GM12878 (cell line): Measurements from ENCODE around the gene PDE11A. TPM values are rescaled to one million over a fixed set of nuclear protein-coding genes. Genes with fewer than 3 reads are reported as not detected.

Source experiments
- ATAC-seq: fragments of 200-7000 bp; cut with Tn5 transposase; 3 replicates; pipeline ENCODE4 v1.9.1; 2020; ENCODE audit warnings: mild to moderate bottlenecking, moderate library complexity
- BruUV-seq: library from RNA; stranded (reverse); fragments of 400-500 nt; replicated peaks from 2 replicates; lab custom pipeline; 2021; lab: Mats Ljungman, UMichigan
- CTCF ChIA-PET: fragments of 300-600 bp; sonication (Branson Sonifier 250); formaldehyde crosslinking; extraction: SDS; loops from one replicate; lab custom pipeline; 2021; ENCODE audit warnings: inconsistent platforms; lab: Yijun Ruan, JAX
- POLR2A ChIA-PET: fragments of 350-600 bp; formaldehyde crosslinking; extraction: SDS; loops from one replicate; lab custom pipeline; 2021; ENCODE audit warnings: inconsistent platforms; lab: Charles Lee
- RAD21 ChIA-PET: fragments of 300-600 bp; sonication (Branson Sonifier 250); formaldehyde crosslinking; loops from one replicate; lab custom pipeline; 2023; ENCODE audit warnings: antibody characterized with exemption; ENCODE audit not compliant: unreplicated experiment; lab: Charles Lee
- SMC1A ChIA-PET: fragments of 300-600 bp; sonication (Branson Sonifier 250); formaldehyde crosslinking; loops from one replicate; lab custom pipeline; 2023; ENCODE audit not compliant: unreplicated experiment, uncharacterized antibody; lab: Charles Lee
- DNase-seq: peaks from one replicate; pipeline ENCODE4 v3.0.0-alpha.2; 2011; ENCODE audit warnings: low read depth, low spot score
- FAIRE-seq: peaks from 3 replicates; lab custom pipeline; 2011; peaks lifted over from hg19 to GRCh38; lab: Jason Lieb, UNC
- H2AFZ ChIP-seq: 2 replicates; pipeline ENCODE4 v1.6.0; 2011; ENCODE audit warnings: low read depth, low read length, control low read depth; ENCODE audit not compliant: control insufficient read depth
- H3K27ac ChIP-seq: 2 replicates; pipeline ENCODE4 v1.5.1; 2011; ENCODE audit warnings: control low read depth; ENCODE audit not compliant: control insufficient read depth, insufficient read depth
- H3K27me3 ChIP-seq, 2 experiments: replicated peaks in 1 of 2; 2 replicates each; pipeline versions ENCODE4 v1.6.0 to v1.6.1; 2011; ENCODE audit warnings: low read length in 1 of 2; ENCODE audit not compliant: control insufficient read depth in 2 of 2, insufficient read depth in 2 of 2
- H3K36me3 ChIP-seq, 2 experiments: 2 replicates each; pipeline ENCODE4 v1.5.1; 2011; ENCODE audit warnings: low read length in 1 of 2; ENCODE audit not compliant: control insufficient read depth in 2 of 2, insufficient read depth in 2 of 2
- H3K4me1 ChIP-seq: 2 replicates; pipeline ENCODE4 v1.6.1; 2011; ENCODE audit warnings: mild to moderate bottlenecking, low read length, moderate library complexity, mixed read lengths; ENCODE audit not compliant: control insufficient read depth, insufficient read depth
- H3K4me2 ChIP-seq: 2 replicates; pipeline ENCODE4 v1.6.0; 2011; ENCODE audit warnings: control low read depth; ENCODE audit not compliant: control insufficient read depth, insufficient read depth
- H3K4me3 ChIP-seq: fragments of 200-600 bp; sonication (generic); 2 replicates; pipeline ENCODE4 v1.5.1; 2016
- H3K79me2 ChIP-seq: 2 replicates; pipeline ENCODE4 v1.6.0; 2011; ENCODE audit warnings: low read length; ENCODE audit not compliant: control insufficient read depth, insufficient read depth
- H3K9ac ChIP-seq: 2 replicates; pipeline ENCODE4 v1.8.0; 2011; ENCODE audit warnings: low read length, control low read depth, mixed read lengths; ENCODE audit not compliant: control insufficient read depth, insufficient read depth
- H3K9me3 ChIP-seq: replicated peaks from 3 replicates; pipeline ENCODE4 v1.5.1; 2011; ENCODE audit warnings: mild to moderate bottlenecking, low read length; ENCODE audit not compliant: control insufficient read depth, insufficient read depth
- H4K20me1 ChIP-seq: 2 replicates; pipeline ENCODE4 v1.6.0; 2011; ENCODE audit not compliant: control insufficient read depth, insufficient read depth
- CHD2 ChIP-seq: IDR thresholded peaks from 2 replicates; pipeline ENCODE4 v1.6.1; 2011; ENCODE audit warnings: low read depth, low read length, improper control_type of control experiment, borderline replicate concordance
- CUX1 ChIP-seq: IDR thresholded peaks from 2 replicates; pipeline ENCODE4 v1.6.1; 2012; ENCODE audit warnings: improper control_type of control experiment, low read depth, low read length; ENCODE audit not compliant: insufficient replicate concordance
- FOXK2 ChIP-seq: fragments of 450-650 bp; IDR thresholded peaks from 2 replicates; pipeline ENCODE4 v1.6.1; 2017; ENCODE audit warnings: mild to moderate bottlenecking, moderate library complexity
- MLLT1 ChIP-seq: fragments of 450-650 bp; IDR thresholded peaks from 2 replicates; pipeline ENCODE4 v1.6.1; 2016; ENCODE audit warnings: mild to moderate bottlenecking
- PAX8 ChIP-seq: fragments of 450-650 bp; IDR thresholded peaks from 2 replicates; pipeline ENCODE4 v1.6.1; 2017; ENCODE audit warnings: mild to moderate bottlenecking, moderate library complexity
- SREBF2 ChIP-seq: IDR thresholded peaks from 2 replicates; pipeline ENCODE4 v1.6.1; 2012; ENCODE audit warnings: mild to moderate bottlenecking, low read length
- ZBTB33 ChIP-seq: fragments of 450-650 bp; IDR thresholded peaks from 2 replicates; pipeline ENCODE4 v1.6.1; 2017; ENCODE audit warnings: mild to moderate bottlenecking
- ZNF384 ChIP-seq: IDR thresholded peaks from 2 replicates; pipeline ENCODE4 v1.6.1; 2012; ENCODE audit warnings: low read depth, mild to moderate bottlenecking, low read length, improper control_type of control experiment, borderline replicate concordance
- ZNF687 ChIP-seq: fragments of 450-650 bp; IDR thresholded peaks from 2 replicates; pipeline ENCODE4 v1.6.1; 2017; ENCODE audit warnings: mild to moderate bottlenecking, moderate library complexity
- WGBS: methylation state at CpG from one replicate; pipeline ENCODE4 v1.1.6; 2016; ENCODE audit warnings: low lambda C conversion rate; ENCODE audit not compliant: insufficient replicate concordance, insufficient coverage; ENCODE audit errors: missing lambda C conversion rate; 5-methylcytosine and 5-hydroxymethylcytosine counted together
- in situ Hi-C: fragments of 300-500 bp; cut with MboI; formaldehyde crosslinking; loops from 9 replicates; pipeline ENCODE4 v1.14.3; 2018; ENCODE audit warnings: mixed read lengths
- intact Hi-C: fragments of 100-400 bp; cut with micrococcal nuclease; formaldehyde crosslinking; loops from one replicate; pipeline ENCODE4 v1.14.2; 2022; ENCODE audit not compliant: unreplicated experiment
- polyA plus RNA-seq, 11 experiments: library from polyadenylated mRNA; depleted of rRNA in 4 of 11; unstranded in 6 of 11; stranded (reverse) in 5 of 11; fragments of >200 nt; fragmentation: Nextera tagmentation in 4 of 11; fragmentation: Illumina TruSeq in 1 of 11; extraction: Ambion mirVana in 4 of 11; extraction: Trizol in 1 of 11; gene quantifications; 1 replicate in 1 of 11; 2 replicates in 10 of 11; pipeline versions ENCODE4 v1.2.1 to v1.2.3, GENCODE V29; 2011 to 2016; ENCODE audit warnings: inconsistent platforms in 2 of 11, missing spikeins in 2 of 11, low read depth in 1 of 11
- total RNA-seq, 4 experiments: library from RNA; depleted of rRNA in 3 of 4; stranded (reverse); fragments of >200 nt in 3 of 4; fragmentation: Illumina TruSeq in 1 of 4; extraction: Trizol in 1 of 4; gene quantifications; 2 replicates each; pipeline versions ENCODE4 v1.2.1 to v1.2.3, GENCODE V29; 2013 to 2021

The PDE11A gene
- total and polyA plus RNA-seq, 10 of the 15 experiments (the other 5 are each of a cell fraction or from before 2014, with no cell fraction given) = 0.01 to 0.17 (median 0.06) TPM; not detected in 5

- POLR2A ChIA-PET = no interaction called here
- 0% methylated on average over 1 of the region's 1 CpG for WGBS
- in situ Hi-C loops = no loop called here
- no peak for TF ChIP-seq ZNF687
- TF ChIP-seq ZBTB33 = no peak
- TF ChIP-seq ZNF384 = no peak
- no peak for TF ChIP-seq CUX1
- no peak for TF ChIP-seq CHD2
- no peak for TF ChIP-seq FOXK2
- TF ChIP-seq PAX8 = no peak
- TF ChIP-seq SREBF2 = no peak
- no peak for TF ChIP-seq MLLT1
Observed at GRCh38 chr2:177886824-177887223, 185.8 kb downstream of the PDE11A start.

More at GRCh38 chr2:177886824-177887223, 185.8 kb downstream of the PDE11A start:
- H3K4me2 ChIP-seq = no peak overlapping the region
- H3K9ac ChIP-seq = no peak overlapping the region
- no peak overlapping the region for H3K4me3 ChIP-seq
- H3K4me1 ChIP-seq = no peaks in the 10 kb centered on the region
- no peaks in the 10 kb centered on the region for H3K36me3 ChIP-seq
- ATAC-seq (no peak), FAIRE-seq (no peak), DNase-seq (no peak)
- no peaks in the 10 kb centered on the region for H3K9me3 ChIP-seq
- ChIA-PET SMC1A (no interaction called here), RAD21 (no interaction called here), CTCF (interaction anchor here (0.6 kb wide), 1 partner anchor 1235 kb away, joined by 3 read pairs; no protein-coding TSS in a partner anchor)
- no peak overlapping the region for H2AFZ ChIP-seq
- no TSS peak for BruUV-seq
- intact Hi-C loops = no loop called here
- H3K27ac ChIP-seq = no peak overlapping the region
- H4K20me1 ChIP-seq = no peaks in the 10 kb centered on the region
- H3K79me2 ChIP-seq = no peaks in the 10 kb centered on the region
- no peaks in the 10 kb centered on the region; a peak in 2 of 4 replicates for H3K27me3 ChIP-seq
